ENCODE results near the gene RAB11B.
"Not testable (repeated sequence)": the region's sequence is repeated elsewhere in the genome, so short reads cannot be mapped to it uniquely, and the experiment has no call there.

RAB11B gene

DNA sequence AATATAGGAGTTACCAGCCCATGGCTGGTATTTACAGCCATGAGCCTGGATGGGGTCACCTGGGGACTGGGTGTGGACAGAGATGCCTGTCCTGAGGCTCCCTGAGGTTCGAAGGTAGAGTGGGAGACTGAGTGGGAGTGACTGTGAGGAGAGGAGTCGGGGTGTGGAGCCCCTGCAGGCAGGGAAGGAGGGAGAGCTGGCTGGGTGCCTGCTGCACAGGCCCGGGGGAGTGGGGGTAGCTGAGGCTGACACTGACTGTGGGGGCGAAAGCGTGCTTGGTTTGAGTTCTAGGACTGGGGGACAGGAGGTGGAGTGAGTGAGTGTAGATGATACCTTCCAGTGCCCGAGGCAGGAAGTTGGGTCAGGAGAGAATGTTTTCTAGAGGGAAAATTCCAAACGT is 7.1 kb downstream of the RAB11B start:
- Histone ChIP-seq H3K4me1 (ENCODE audit: insufficient read depth, low read length) (no peaks in the 10 kb centered on the region), H3K9ac (ENCODE audit: low read depth, low read length) (no peak overlapping the region), H3K9me3 (ENCODE audit: insufficient read depth, low read depth, low read length) (no peaks in the 10 kb centered on the region), H3K27ac (ENCODE audit: low read depth, low read length) (0 out of 2 replicates have a peak overlapping the region, but pooled peaks have one; percentile 30), H3K4me3 (ENCODE audit: low read length) (no peak overlapping the region), H3K27me3 (ENCODE audit: insufficient read depth, low read length) (no peaks in the 10 kb centered on the region), H3K36me3 (ENCODE audit: insufficient read depth, low read length) (peaks cover 17% of the 10 kb centered on the region)
- WGBS = 88% methylated on average over 7 of the region's 7 CpGs

DNA sequence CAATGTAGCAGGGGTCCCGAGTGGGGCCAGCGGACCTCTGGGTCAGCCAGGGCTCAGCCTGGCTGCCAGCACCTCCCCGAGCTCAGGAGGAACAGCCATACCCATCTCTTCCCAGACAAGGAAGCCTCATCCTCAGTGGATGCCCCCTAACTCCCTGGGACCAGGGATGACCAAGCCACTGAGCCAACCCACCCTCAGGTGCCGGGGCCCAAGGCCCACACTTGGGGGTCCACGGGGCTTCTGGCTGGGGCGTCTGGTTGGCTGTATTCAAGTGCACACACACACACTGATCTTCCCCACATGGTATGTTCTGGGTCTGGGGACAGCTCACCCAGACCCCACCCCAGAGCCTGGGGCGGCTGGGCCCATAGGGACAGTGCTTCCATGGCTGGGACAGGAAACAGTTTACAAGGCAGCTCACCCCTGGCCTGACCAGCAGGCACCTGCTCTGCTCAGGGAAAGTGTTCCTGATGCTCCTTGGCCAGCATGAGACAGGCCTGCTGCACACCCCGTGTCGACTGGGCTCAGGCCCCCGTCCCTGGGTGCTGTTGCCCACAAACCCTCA is 7.7 kb downstream of the RAB11B start:
- Histone ChIP-seq H3K4me1 (ENCODE audit: insufficient read depth, low read length) (no peaks in the 10 kb centered on the region), H3K4me3 (ENCODE audit: low read length) (no peak overlapping the region), H3K9me3 (ENCODE audit: insufficient read depth, low read depth, low read length) (no peaks in the 10 kb centered on the region), H3K27me3 (ENCODE audit: insufficient read depth, low read length) (no peaks in the 10 kb centered on the region), H3K36me3 (ENCODE audit: insufficient read depth, low read length) (peaks cover 22% of the 10 kb centered on the region), H3K9ac (ENCODE audit: low read depth, low read length) (no peak overlapping the region), H3K27ac (ENCODE audit: low read depth, low read length) (no peak overlapping the region)
- WGBS = 92% methylated on average over 10 of the region's 10 CpGs

DNA sequence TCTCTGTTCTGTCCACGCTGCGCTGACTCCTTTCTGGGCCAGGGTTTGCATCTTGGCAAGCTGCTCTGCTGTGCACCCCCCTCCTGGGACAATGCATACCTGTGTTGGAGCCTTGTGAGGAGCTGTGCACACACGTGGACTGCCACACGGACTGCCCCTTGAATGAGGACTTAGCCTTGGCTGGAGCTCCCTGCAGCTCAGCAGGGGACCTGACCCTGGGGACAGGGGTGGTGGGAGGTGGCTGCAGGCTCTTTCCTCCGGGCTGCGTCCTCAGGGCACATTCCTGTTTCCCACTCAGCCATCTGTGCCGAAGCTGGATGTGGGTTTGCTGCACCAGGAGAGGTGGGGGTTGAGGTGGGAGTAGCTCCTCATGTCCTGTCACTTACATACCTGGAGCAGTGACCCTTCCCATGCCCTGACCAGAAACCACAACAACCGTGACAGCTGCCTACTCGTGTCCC is 8.2 kb downstream of the RAB11B start:
- H3K4me1 ChIP-seq (ENCODE audit: insufficient read depth, low read length) = no peaks in the 10 kb centered on the region
- H3K27me3 ChIP-seq (ENCODE audit: insufficient read depth, low read length) = no peaks in the 10 kb centered on the region
- no peaks in the 10 kb centered on the region for H3K9me3 ChIP-seq (ENCODE audit: insufficient read depth, low read depth, low read length)
- no peak overlapping the region for H3K27ac ChIP-seq (ENCODE audit: low read depth, low read length)
- H3K9ac ChIP-seq (ENCODE audit: low read depth, low read length) = no peak overlapping the region
- peaks cover 26% of the 10 kb centered on the region for H3K36me3 ChIP-seq (ENCODE audit: insufficient read depth, low read length)
- 84% methylated on average over 9 of the region's 9 CpGs for WGBS
- H3K4me3 ChIP-seq (ENCODE audit: low read length) = no peak overlapping the region

DNA sequence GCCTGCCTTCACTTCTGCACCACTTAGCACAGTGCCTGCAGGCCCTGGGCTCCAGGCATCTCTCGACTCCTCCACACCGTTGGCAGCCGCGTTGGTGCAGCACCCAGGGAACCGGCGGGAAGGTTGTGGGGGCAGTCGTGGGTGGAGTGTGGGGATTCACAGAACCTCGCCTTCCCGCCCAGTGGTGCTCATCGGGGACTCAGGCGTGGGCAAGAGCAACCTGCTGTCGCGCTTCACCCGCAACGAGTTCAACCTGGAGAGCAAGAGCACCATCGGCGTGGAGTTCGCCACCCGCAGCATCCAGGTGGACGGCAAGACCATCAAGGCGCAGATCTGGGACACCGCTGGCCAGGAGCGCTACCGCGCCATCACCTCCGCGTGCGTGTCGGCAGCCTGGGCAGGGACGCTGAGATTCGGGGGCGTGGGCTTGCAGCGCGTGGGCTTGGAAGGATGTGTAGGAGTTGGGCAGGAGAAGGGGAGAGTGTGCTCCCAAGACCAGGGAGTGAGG is 9.6 kb downstream of the RAB11B start:
- H3K9me3 ChIP-seq (ENCODE audit: insufficient read depth, low read depth, low read length) = no peaks in the 10 kb centered on the region
- WGBS = 94% methylated on average over 34 of the region's 34 CpGs
- no peaks in the 10 kb centered on the region for H3K27me3 ChIP-seq (ENCODE audit: insufficient read depth, low read length)
- no peak overlapping the region for H3K27ac ChIP-seq (ENCODE audit: low read depth, low read length)
- H3K4me1 ChIP-seq (ENCODE audit: insufficient read depth, low read length) = no peaks in the 10 kb centered on the region
- H3K36me3 ChIP-seq (ENCODE audit: insufficient read depth, low read length) = peaks cover 33% of the 10 kb centered on the region
- no peak overlapping the region for H3K4me3 ChIP-seq (ENCODE audit: low read length)
- no peak overlapping the region for H3K9ac ChIP-seq (ENCODE audit: low read depth, low read length)

DNA sequence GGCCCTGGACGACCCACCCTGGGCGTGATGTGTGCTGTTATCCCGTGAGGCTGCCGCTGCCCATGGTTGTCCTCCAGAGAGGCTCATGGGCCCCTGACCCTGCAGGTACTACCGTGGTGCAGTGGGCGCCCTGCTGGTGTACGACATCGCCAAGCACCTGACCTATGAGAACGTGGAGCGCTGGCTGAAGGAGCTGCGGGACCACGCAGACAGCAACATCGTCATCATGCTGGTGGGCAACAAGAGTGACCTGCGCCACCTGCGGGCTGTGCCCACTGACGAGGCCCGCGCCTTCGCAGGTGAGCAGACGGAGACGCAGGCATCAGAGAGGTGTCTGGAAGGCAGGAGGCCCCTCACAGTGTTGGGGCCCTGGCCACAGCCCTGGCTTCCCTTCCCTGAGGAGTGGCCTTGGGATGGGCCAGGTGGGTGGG is 11.8 kb downstream of the RAB11B start:
- Histone ChIP-seq H3K4me1 (ENCODE audit: insufficient read depth, low read length) (no peaks in the 10 kb centered on the region), H3K27ac (ENCODE audit: low read depth, low read length) (no peak overlapping the region), H3K9me3 (ENCODE audit: insufficient read depth, low read depth, low read length) (no peaks in the 10 kb centered on the region), H3K4me3 (ENCODE audit: low read length) (no peak overlapping the region), H3K27me3 (ENCODE audit: insufficient read depth, low read length) (no peaks in the 10 kb centered on the region), H3K9ac (ENCODE audit: low read depth, low read length) (no peak overlapping the region), H3K36me3 (ENCODE audit: insufficient read depth, low read length) (peaks cover 43% of the 10 kb centered on the region)
- WGBS = 96% methylated on average over 21 of the region's 21 CpGs

DNA sequence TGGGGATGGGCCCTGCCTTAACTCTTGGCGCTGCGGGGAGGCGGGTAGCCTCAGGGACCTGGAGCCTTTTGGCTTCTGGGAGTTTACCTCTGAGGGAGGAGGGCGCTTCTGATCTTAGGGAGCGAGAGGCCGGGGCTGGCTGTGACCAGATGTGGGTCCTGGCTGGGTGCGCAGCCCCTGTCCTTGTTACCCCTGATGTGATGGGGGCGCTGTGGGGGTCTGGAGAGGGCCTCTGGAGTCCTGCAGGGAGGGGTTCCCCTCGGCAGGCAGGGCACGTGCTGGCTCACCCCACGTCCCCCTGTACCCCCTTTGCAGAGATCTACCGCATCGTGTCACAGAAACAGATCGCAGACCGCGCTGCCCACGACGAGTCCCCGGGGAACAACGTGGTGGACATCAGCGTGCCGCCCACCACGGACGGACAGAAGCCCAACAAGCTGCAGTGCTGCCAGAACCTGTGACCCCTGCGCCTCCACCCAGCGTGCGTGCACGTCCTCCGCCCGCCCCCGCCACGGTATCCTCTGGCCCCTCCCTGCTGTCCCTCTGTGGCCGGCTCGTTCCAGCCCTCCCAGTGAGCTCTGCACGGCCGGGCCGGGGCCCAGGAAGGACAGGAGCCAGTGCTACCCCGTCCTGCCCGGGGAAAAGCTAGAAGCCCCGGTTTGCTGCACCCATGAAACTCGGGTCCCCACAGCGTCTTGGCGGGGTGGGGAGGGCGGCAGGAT is 13.1 kb downstream of the RAB11B start:
- 95% methylated on average over 44 of the region's 44 CpGs for WGBS
- peaks cover 43% of the 10 kb centered on the region for H3K36me3 ChIP-seq (ENCODE audit: insufficient read depth, low read length)
- no peak overlapping the region for H3K27ac ChIP-seq (ENCODE audit: low read depth, low read length)
- no peak overlapping the region for H3K9ac ChIP-seq (ENCODE audit: low read depth, low read length)
- no peaks in the 10 kb centered on the region for H3K27me3 ChIP-seq (ENCODE audit: insufficient read depth, low read length)
- no peaks in the 10 kb centered on the region for H3K9me3 ChIP-seq (ENCODE audit: insufficient read depth, low read depth, low read length)
- H3K4me3 ChIP-seq (ENCODE audit: low read length) = no peak overlapping the region
- H3K4me1 ChIP-seq (ENCODE audit: insufficient read depth, low read length) = no peaks in the 10 kb centered on the region

DNA sequence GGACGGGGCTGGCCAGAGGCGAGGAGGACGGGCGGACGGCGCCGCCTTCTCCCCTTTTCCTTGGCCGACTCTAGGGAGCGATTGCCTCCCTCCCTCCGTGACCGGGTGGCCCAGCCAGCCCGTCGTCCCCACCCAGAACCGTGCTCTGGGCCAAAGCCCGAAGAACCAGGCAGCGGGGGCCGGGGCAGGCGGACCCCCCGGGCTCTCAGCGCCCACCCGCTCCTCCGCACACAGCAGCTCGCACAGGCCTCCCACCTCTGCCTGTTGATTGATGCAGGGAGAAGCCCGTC is 13.6 kb downstream of the RAB11B start:
- 93% methylated on average over 24 of the region's 24 CpGs for WGBS

DNA sequence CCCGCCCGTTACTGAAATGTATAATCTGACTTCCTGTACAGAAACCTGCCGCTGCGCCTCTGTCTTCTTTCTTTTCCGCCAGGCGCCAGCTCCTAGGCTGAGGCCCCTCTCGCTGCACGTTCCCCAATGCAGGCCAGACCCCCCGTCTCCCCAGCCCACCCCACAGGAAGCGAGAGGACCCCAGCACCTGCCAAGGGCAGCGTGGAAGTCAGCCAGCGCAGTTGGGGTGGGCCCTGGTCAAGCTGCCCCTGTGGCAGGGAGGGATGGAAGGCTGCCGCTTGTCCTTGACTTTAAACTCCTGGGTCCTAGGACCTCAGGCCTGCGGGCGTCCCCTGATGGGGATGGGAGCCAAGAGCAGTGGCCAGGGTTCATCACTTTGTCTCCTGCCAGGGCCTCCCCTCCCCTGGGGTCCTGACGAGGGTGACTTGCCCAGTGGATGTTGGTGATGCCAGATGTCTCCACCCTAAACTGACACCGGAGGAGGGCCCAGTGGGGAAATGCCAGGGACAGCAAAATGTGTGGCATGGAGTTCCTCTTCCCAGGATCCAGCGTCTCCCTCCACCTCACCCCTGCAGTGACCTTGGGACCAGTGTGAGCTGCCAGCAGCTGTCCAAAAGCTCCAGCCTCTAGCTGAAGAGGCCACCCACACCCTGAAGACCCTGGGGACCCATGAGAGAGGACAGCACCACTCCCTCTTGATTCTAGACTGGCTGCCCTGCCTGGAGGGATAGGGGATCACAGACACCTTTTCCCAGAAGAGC is 14.4 kb downstream of the RAB11B start:
- WGBS = 98% methylated on average over 18 of the region's 18 CpGs
- Histone ChIP-seq H3K4me1 (ENCODE audit: insufficient read depth, low read length) (no peaks in the 10 kb centered on the region), H3K27ac (ENCODE audit: low read depth, low read length) (no peak overlapping the region), H3K9me3 (ENCODE audit: insufficient read depth, low read depth, low read length) (no peaks in the 10 kb centered on the region), H3K9ac (ENCODE audit: low read depth, low read length) (no peak overlapping the region), H3K27me3 (ENCODE audit: insufficient read depth, low read length) (no peaks in the 10 kb centered on the region), H3K4me3 (ENCODE audit: low read length) (no peak overlapping the region), H3K36me3 (ENCODE audit: insufficient read depth, low read length) (peaks cover 38% of the 10 kb centered on the region)

More for the DNA sequence above, 13.6 kb downstream of the RAB11B start:
- H3K9ac ChIP-seq (ENCODE audit: low read depth, low read length) = no peak overlapping the region
- no peak overlapping the region for H3K27ac ChIP-seq (ENCODE audit: low read depth, low read length)
- no peaks in the 10 kb centered on the region for H3K9me3 ChIP-seq (ENCODE audit: insufficient read depth, low read depth, low read length)
- peaks cover 43% of the 10 kb centered on the region for H3K36me3 ChIP-seq (ENCODE audit: insufficient read depth, low read length)
- no peaks in the 10 kb centered on the region for H3K27me3 ChIP-seq (ENCODE audit: insufficient read depth, low read length)
- H3K4me3 ChIP-seq (ENCODE audit: low read length) = no peak overlapping the region
- H3K4me1 ChIP-seq (ENCODE audit: insufficient read depth, low read length) = no peaks in the 10 kb centered on the region

DNA sequence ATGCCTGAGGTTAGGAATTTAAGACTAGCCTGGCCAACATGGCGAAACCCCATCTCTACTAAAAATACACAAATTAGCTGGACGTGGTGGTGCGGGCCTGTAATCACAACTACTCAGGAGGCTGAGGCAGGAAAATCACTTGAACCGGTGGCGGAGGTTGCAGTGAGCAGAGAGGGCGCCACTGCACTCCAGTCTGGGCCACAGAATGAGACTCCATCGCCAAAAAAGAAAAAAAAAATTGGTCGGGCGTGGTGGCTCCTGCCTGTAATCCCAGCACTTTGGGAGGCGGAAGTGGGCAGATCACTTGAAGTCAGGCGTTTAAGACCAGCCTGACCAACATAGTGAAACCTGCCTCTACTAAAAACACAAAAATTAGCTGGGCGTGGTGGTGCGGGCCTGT is 20.6 kb downstream of the RAB11B start:
- not testable (repeated sequence) for H3K36me3 ChIP-seq (ENCODE audit: insufficient read depth, low read length); H3K27ac ChIP-seq (ENCODE audit: low read depth, low read length); H3K9me3 ChIP-seq (ENCODE audit: insufficient read depth, low read depth, low read length); H3K9ac ChIP-seq (ENCODE audit: low read depth, low read length); H3K4me3 ChIP-seq (ENCODE audit: low read length); H3K27me3 ChIP-seq (ENCODE audit: insufficient read depth, low read length); H3K4me1 ChIP-seq (ENCODE audit: insufficient read depth, low read length)
- WGBS = 90% methylated on average over 13 of the region's 13 CpGs

DNA sequence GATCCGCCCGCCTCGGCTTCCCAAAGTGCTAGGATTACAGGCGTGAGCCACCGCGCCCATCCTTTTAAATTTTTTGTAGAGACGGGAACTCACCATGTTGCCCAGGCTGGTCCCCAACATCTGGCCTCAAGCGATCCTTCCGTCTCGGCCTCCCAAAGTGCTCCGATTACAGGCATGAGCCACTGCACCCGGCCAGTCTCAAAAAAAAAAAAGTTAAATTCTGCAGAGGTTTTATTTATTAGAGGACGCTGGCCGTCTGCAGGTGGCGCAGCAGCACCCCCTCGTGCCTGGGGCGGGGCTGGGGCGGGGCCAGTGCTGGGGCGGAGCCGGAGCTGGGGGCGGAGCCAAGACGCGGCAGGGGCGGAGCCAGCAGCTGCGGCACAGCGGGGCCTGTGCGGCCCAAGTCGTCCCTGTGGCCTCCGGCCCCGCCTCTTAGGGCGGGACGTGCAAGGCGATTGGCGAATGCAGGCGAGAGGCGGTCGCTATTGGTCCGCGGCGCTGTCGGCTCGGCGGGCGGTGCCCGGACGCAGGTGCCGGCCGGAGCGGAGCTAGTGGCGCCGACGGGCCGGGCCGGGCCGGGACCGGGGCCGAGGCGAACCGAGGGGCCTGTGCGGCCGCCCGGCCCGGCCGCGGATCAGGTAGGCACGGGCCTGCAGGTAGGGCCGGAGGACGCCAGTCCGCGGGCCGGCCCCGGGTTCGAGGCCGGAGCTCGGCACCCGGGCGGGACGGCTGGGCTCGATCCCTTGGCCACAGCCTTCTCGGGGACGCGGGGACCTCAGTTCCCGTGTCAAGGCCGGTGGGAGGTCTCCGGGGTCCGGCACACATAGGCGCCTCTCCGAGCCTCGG is 22.8 kb downstream of the RAB11B start, which contains the start of gene MARCHF2:
Gene MARCHF2 (plus strand): TSS at position 523 of the 846 bp plus-strand sequence. CDS start 8,536 bp downstream, outside the sequence.
- peaks cover 7% of the 10 kb centered on the region; the same call in 1 of the 2 replicates for H3K4me1 ChIP-seq (ENCODE audit: insufficient read depth, low read length)
- peak within 1 kb of the TSS; percentile 76 for H3K4me3 ChIP-seq (ENCODE audit: low read length)
- 6% methylated on average over 89 of the region's 89 CpGs for WGBS
- H3K36me3 ChIP-seq (ENCODE audit: insufficient read depth, low read length) = no peaks in the 10 kb centered on the region
- peak within 1 kb of the TSS; percentile 71 for H3K9ac ChIP-seq (ENCODE audit: low read depth, low read length)
- H3K27ac ChIP-seq (ENCODE audit: low read depth, low read length) = no peak within 1 kb of the TSS
- H3K27me3 ChIP-seq (ENCODE audit: insufficient read depth, low read length) = peaks cover 4% of the 10 kb centered on the region; the same call in 1 of the 2 replicates
- H3K9me3 ChIP-seq (ENCODE audit: insufficient read depth, low read depth, low read length) = no peaks in the 10 kb centered on the region

Data from HUES64 (cell line).